WTC11 (cell line): Measurements from ENCODE around the gene NPB. TPM values are rescaled to one million over a fixed set of nuclear protein-coding genes. Genes with fewer than 3 reads are reported as not detected.

Source experiments
- ATAC-seq: fragments of 200-7000 bp; cut with Tn5 transposase; 2 replicates; pipeline ENCODE4 v1.10.0; 2021; ENCODE audit warnings: mild to moderate bottlenecking, moderate library complexity
- CTCF ChIA-PET: fragments of 300-600 bp; sonication (Branson Sonifier 250); formaldehyde crosslinking; loops from one replicate; lab custom pipeline; 2021; ENCODE audit warnings: antibody characterized with exemption; lab: Charles Lee
- POLR2A ChIA-PET: fragments of 350-600 bp; sonication (Branson Sonifier 250); formaldehyde crosslinking; loops from one replicate; lab custom pipeline; 2021; ENCODE audit warnings: antibody characterized with exemption; lab: Charles Lee
- DNase-seq: peaks from one replicate; pipeline ENCODE4 v3.0.0; 2021; ENCODE audit warnings: low spot score
- H3K27ac Mint-ChIP-seq: 2 replicates; pipeline ENCODE4 v1.8.0; 2021; ENCODE audit warnings: mixed read lengths
- H3K27me3 Mint-ChIP-seq: 2 replicates; pipeline ENCODE4 v1.8.0; 2021; ENCODE audit warnings: low read depth, mild to moderate bottlenecking, moderate library complexity, mixed read lengths
- H3K36me3 Mint-ChIP-seq: 2 replicates; pipeline ENCODE4 v1.8.0; 2021; ENCODE audit warnings: mixed read lengths
- H3K4me1 Mint-ChIP-seq: 2 replicates; pipeline ENCODE4 v1.8.0; 2022; ENCODE audit warnings: mixed read lengths
- H3K4me3 Mint-ChIP-seq: 2 replicates; pipeline ENCODE4 v1.8.0; 2021; ENCODE audit warnings: mild to moderate bottlenecking, moderate library complexity, mixed read lengths
- H3K9me3 Mint-ChIP-seq: 2 replicates; pipeline ENCODE4 v1.8.0; 2021; ENCODE audit warnings: mixed read lengths
- AFF4 ChIP-seq: sonication (generic); formaldehyde crosslinking; IDR thresholded peaks from 2 replicates; pipeline ENCODE4 v1.8.1; 2023; ENCODE audit warnings: mild to moderate bottlenecking, missing genetic modification reagents, borderline replicate concordance
- AR ChIP-seq: fragments of 250-450 bp; sonication (Bioruptor Pico); IDR thresholded peaks from 2 replicates; pipeline ENCODE4 v1.9.0; 2021; ENCODE audit warnings: mild to moderate bottlenecking
- ATF1 ChIP-seq: sonication (generic); formaldehyde crosslinking; IDR thresholded peaks from 2 replicates; pipeline ENCODE4 v1.8.1; 2023; ENCODE audit warnings: mild to moderate bottlenecking, moderate library complexity, missing genetic modification reagents
- ATF3 ChIP-seq: sonication (generic); formaldehyde crosslinking; conservative IDR thresholded peaks from 2 replicates; pipeline ENCODE4 v1.8.1; 2022; ENCODE audit warnings: mild to moderate bottlenecking, missing genetic modification reagents
- ATF6 ChIP-seq: sonication (generic); formaldehyde crosslinking; IDR thresholded peaks from 2 replicates; pipeline ENCODE4 v1.8.1; 2023; ENCODE audit warnings: mild to moderate bottlenecking, missing genetic modification reagents
- E2F1 ChIP-seq: sonication (generic); formaldehyde crosslinking; IDR thresholded peaks from 2 replicates; pipeline ENCODE4 v1.8.0; 2022; ENCODE audit warnings: mild to moderate bottlenecking, missing genetic modification reagents
- GABPB1 ChIP-seq: sonication (generic); formaldehyde crosslinking; IDR thresholded peaks from 2 replicates; pipeline ENCODE4 v1.8.1; 2023; ENCODE audit warnings: mild to moderate bottlenecking, missing genetic modification reagents
- GRHL2 ChIP-seq: fragments of 250-450 bp; sonication (Bioruptor Pico); IDR thresholded peaks from 2 replicates; pipeline ENCODE4 v1.8.0; 2022; ENCODE audit warnings: mild to moderate bottlenecking, moderate library complexity; ENCODE audit not compliant: insufficient replicate concordance, severe bottlenecking
- HMGXB4 ChIP-seq: sonication (generic); formaldehyde crosslinking; IDR thresholded peaks from 2 replicates; pipeline ENCODE4 v1.8.1; 2023; ENCODE audit warnings: mild to moderate bottlenecking, moderate library complexity, missing genetic modification reagents
- OVOL2 ChIP-seq: fragments of 250-450 bp; sonication (Bioruptor Pico); IDR thresholded peaks from 2 replicates; pipeline ENCODE4 v1.9.0; 2021; ENCODE audit warnings: mild to moderate bottlenecking, borderline replicate concordance
- RELA ChIP-seq: sonication (generic); formaldehyde crosslinking; IDR thresholded peaks from 2 replicates; pipeline ENCODE4 v1.8.1; 2022; ENCODE audit warnings: missing genetic modification reagents, mild to moderate bottlenecking, borderline replicate concordance
- SMAD3 ChIP-seq: sonication (generic); formaldehyde crosslinking; IDR thresholded peaks from 2 replicates; pipeline ENCODE4 v1.8.0; 2022; ENCODE audit warnings: missing genetic modification reagents, mild to moderate bottlenecking, borderline replicate concordance
- TCF7 ChIP-seq: sonication (generic); formaldehyde crosslinking; IDR thresholded peaks from 2 replicates; pipeline ENCODE4 v1.8.0; 2022; ENCODE audit warnings: mild to moderate bottlenecking, low read depth, missing genetic modification reagents, moderate library complexity
- ZNF425 ChIP-seq: fragments of 250-450 bp; sonication (Bioruptor Pico); conservative IDR thresholded peaks from 2 replicates; pipeline ENCODE4 v1.9.0; 2021; ENCODE audit warnings: mild to moderate bottlenecking
- ZSCAN18 ChIP-seq: fragments of 250-450 bp; sonication (Bioruptor Pico); IDR thresholded peaks from 2 replicates; pipeline ENCODE4 v2.1.2; 2022; ENCODE audit warnings: mild to moderate bottlenecking, moderate library complexity
- total RNA-seq: library from RNA; stranded (reverse); gene quantifications from 3 replicates; pipeline ENCODE4 v1.2.3, GENCODE V29; 2021

The NPB gene
- total RNA-seq, 1 experiment from 2014 or later, result 1.9 TPM

- Mint-ChIP-seq H3K36me3 (peaks cover 16% of the 10 kb centered on the region), H3K27me3 (peaks cover 13% of the 10 kb centered on the region), H3K27ac (no peak overlapping the region), H3K4me3 (peak overlapping the region; percentile 35)
- POLR2A ChIA-PET, result interaction anchor here (0.9 to 1.5 kb wide), 2 partner anchors 10 to 32 kb away, joined by 4 to 6 read pairs; partner anchors contain the start of genes ALYREF and ANAPC11
- ATAC-seq (peak; percentile 7), DNase-seq (no peak)
- TF ChIP-seq GRHL2 (no peak), AR (CRISPR knock-in tag) (no peak), ATF3 (CRISPR knock-in tag) (no peak), OVOL2 (CRISPR knock-in tag) (no peak), RELA (no peak), HMGXB4 (CRISPR knock-in tag) (no peak), TCF7 (CRISPR knock-in tag) (no peak), ATF1 (CRISPR knock-in tag) (no peak), AFF4 (CRISPR knock-in tag) (no peak), ZSCAN18 (CRISPR knock-in tag) (no peak), GABPB1 (CRISPR knock-in tag) (no peak), ZNF425 (CRISPR knock-in tag) (no peak), SMAD3 (CRISPR knock-in tag) (no peak), E2F1 (CRISPR knock-in tag) (no peak), ATF6 (CRISPR knock-in tag) (no peak)
- TF ChIP-seq, all 79 proteins: peak for 0
- no peaks in the 10 kb centered on the region for H3K4me1 Mint-ChIP-seq
- H3K9me3 Mint-ChIP-seq, result no peaks in the 10 kb centered on the region
- CTCF ChIA-PET, result interaction anchor here (0.9 to 1.8 kb wide), 3 partner anchors 32 to 129 kb away, joined by 3 to 4 read pairs (median 3); no protein-coding TSS in a partner anchor
These were observed 643 bp upstream of the NPB start for GRCh38 chr17:81901167-81902022.
